ENCODE measurements around the gene TDO2.
"Not testable (repeated sequence)": the region's sequence is repeated elsewhere in the genome, so short reads cannot be mapped to it uniquely, and the experiment has no call there.

TDO2 gene

GRCh38 chr4:155887847-155888570 is 15.5 kb upstream of the TDO2 start:
- FAIRE-seq: no peak
- TF ChIP-seq POLR2A (IDR thresholded peaks at IDR 0.05; ENCODE audit: low read depth, low read length) (no peak), POLR2AphosphoS5 (IDR thresholded peaks at IDR 0.05; ENCODE audit: low read depth, low read length) (no peak), TAF1 (IDR thresholded peaks at IDR 0.05; ENCODE audit: borderline replicate concordance, low read depth, low read length) (no peak)
- DNase-seq (ENCODE audit: insufficient read length): no peak

GRCh38 chr4:155889031-155889793 is 14.3 kb upstream of the TDO2 start:
- no peak for DNase-seq (ENCODE audit: insufficient read length)
- no peak for FAIRE-seq
- TF ChIP-seq POLR2A (IDR thresholded peaks at IDR 0.05; ENCODE audit: low read depth, low read length): no peak
- no peak for TF ChIP-seq POLR2AphosphoS5 (IDR thresholded peaks at IDR 0.05; ENCODE audit: low read depth, low read length)
- TF ChIP-seq TAF1 (IDR thresholded peaks at IDR 0.05; ENCODE audit: borderline replicate concordance, low read depth, low read length): no peak

- FAIRE-seq (no peak), DNase-seq (ENCODE audit: insufficient read length) (no peak)
- TF ChIP-seq POLR2AphosphoS5 (IDR thresholded peaks at IDR 0.05; ENCODE audit: low read depth, low read length) (no peak), POLR2A (IDR thresholded peaks at IDR 0.05; ENCODE audit: low read depth, low read length) (no peak)
Observed at GRCh38 chr4:155889946-155890345, 13.6 kb upstream of the TDO2 start.

GRCh38 chr4:155891058-155891457 is 12.4 kb upstream of the TDO2 start:
- no peak for FAIRE-seq
- no peak for TF ChIP-seq POLR2A (IDR thresholded peaks at IDR 0.05; ENCODE audit: low read depth, low read length)
- no peak for DNase-seq (ENCODE audit: insufficient read length)

GRCh38 chr4:155898371-155898770 is 5.1 kb upstream of the TDO2 start:
- FAIRE-seq; DNase-seq (ENCODE audit: insufficient read length): not testable (repeated sequence)

GRCh38 chr4:155899891-155900290 is 3.6 kb upstream of the TDO2 start:
- FAIRE-seq (no peak), DNase-seq (ENCODE audit: insufficient read length) (no peak)
- TF ChIP-seq POLR2AphosphoS5 (IDR thresholded peaks at IDR 0.05; ENCODE audit: low read depth, low read length) (no peak), POLR2A (IDR thresholded peaks at IDR 0.05; ENCODE audit: low read depth, low read length) (no peak), TAF1 (IDR thresholded peaks at IDR 0.05; ENCODE audit: borderline replicate concordance, low read depth, low read length) (no peak)

- TF ChIP-seq POLR2AphosphoS5 (IDR thresholded peaks at IDR 0.05; ENCODE audit: low read depth, low read length) (no peak), POLR2A (IDR thresholded peaks at IDR 0.05; ENCODE audit: low read depth, low read length) (no peak), TAF1 (IDR thresholded peaks at IDR 0.05; ENCODE audit: borderline replicate concordance, low read depth, low read length) (no peak)
- no peak for DNase-seq (ENCODE audit: insufficient read length)
- FAIRE-seq: no peak
Observed at GRCh38 chr4:155900381-155900780, 3.1 kb upstream of the TDO2 start.

GRCh38 chr4:155901013-155901412 is 2.5 kb upstream of the TDO2 start:
- no peak for FAIRE-seq
- no peak for TF ChIP-seq POLR2AphosphoS5 (IDR thresholded peaks at IDR 0.05; ENCODE audit: low read depth, low read length)
- no peak for TF ChIP-seq TAF1 (IDR thresholded peaks at IDR 0.05; ENCODE audit: borderline replicate concordance, low read depth, low read length)
- TF ChIP-seq POLR2A (IDR thresholded peaks at IDR 0.05; ENCODE audit: low read depth, low read length): no peak
- no peak for DNase-seq (ENCODE audit: insufficient read length)

GRCh38 chr4:155904331-155904730 is 835 bp downstream of the TDO2 start:
- DNase-seq (ENCODE audit: insufficient read length) (no peak), FAIRE-seq (no peak)

GRCh38 chr4:155906554-155907247 is 3.2 kb downstream of the TDO2 start:
- no peak for DNase-seq (ENCODE audit: insufficient read length)
- no peak for TF ChIP-seq POLR2A (IDR thresholded peaks at IDR 0.05; ENCODE audit: low read depth, low read length)
- TF ChIP-seq TAF1 (IDR thresholded peaks at IDR 0.05; ENCODE audit: borderline replicate concordance, low read depth, low read length): no peak
- no peak for FAIRE-seq

More at GRCh38 chr4:155904331-155904730, 835 bp downstream of the TDO2 start:
- TF ChIP-seq TAF1 (IDR thresholded peaks at IDR 0.05; ENCODE audit: borderline replicate concordance, low read depth, low read length) (no peak), POLR2A (IDR thresholded peaks at IDR 0.05; ENCODE audit: low read depth, low read length) (no peak), POLR2AphosphoS5 (IDR thresholded peaks at IDR 0.05; ENCODE audit: low read depth, low read length) (no peak)

- TF ChIP-seq TAF1 (IDR thresholded peaks at IDR 0.05; ENCODE audit: borderline replicate concordance, low read depth, low read length) (no peak), POLR2AphosphoS5 (IDR thresholded peaks at IDR 0.05; ENCODE audit: low read depth, low read length) (no peak), POLR2A (IDR thresholded peaks at IDR 0.05; ENCODE audit: low read depth, low read length) (no peak)
- FAIRE-seq (no peak), DNase-seq (ENCODE audit: insufficient read length) (no peak)
Observed at GRCh38 chr4:155907556-155907955, 4.1 kb downstream of the TDO2 start.

Measured in GM12892 (cell line).